HG03442 (cell line): ENCODE measurements around the gene HDAC11.

Experiments
- ATAC-seq: cut with Tn5 transposase; IDR thresholded peaks from one replicate; pipeline ENCODE4 v1.9.1; 2021; ENCODE audit warnings: mild to moderate bottlenecking, moderate library complexity; ENCODE audit not compliant: unreplicated experiment

HDAC11 gene

DNA sequence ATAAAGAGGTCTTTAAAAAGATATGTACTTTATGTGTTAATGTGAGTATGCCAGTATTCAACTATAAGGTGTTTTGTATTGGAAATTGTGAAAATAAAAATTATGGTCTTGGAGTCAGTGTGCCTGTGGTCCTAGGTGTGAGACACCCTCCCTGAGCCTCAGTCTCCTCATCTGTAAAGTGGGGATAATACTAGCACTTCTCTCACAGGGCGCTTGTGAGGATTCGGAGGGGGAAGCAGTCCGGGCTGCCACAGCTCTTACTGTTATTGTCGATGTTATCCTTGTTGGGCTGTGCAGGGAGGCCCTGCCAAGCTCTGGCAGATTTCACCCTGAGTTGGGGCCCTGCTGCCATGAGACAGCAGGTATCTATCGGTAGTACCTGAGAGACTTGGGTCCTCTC lies 42.1 kb downstream of the HDAC11 start:
- no peak for ATAC-seq

DNA sequence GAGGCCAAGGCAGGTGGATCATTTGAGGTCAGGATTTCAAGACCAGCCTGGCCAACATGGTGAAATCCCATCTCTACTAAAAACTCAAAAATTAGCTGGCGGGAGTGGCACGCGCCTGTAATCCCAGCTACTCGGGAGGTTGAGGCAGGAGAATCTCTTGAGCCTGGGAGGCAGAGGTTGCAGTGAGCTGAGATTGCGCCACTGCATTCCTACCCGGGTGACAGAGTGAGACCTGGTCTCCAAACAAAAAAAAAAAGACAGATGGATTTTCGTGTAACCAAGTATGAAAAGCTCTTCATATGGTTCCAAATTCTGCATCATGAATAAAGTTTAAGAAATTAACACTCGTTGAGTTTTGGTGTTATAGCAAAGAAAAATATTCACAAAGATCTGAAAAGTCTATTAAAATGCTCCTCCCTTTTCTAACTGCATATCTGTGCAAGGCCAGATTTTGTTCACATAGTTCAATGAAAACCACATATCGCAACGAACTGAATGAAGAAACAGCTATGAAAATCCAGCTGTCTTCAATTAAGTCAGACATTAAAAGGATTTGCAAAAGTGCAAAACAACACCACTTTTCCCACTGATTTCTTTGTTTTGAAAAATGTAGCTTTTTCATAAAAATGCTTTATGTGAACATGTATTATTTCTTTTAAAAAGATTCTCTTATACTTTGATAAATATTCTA lies 45.0 kb downstream of the HDAC11 start:
- ATAC-seq = no peak

DNA sequence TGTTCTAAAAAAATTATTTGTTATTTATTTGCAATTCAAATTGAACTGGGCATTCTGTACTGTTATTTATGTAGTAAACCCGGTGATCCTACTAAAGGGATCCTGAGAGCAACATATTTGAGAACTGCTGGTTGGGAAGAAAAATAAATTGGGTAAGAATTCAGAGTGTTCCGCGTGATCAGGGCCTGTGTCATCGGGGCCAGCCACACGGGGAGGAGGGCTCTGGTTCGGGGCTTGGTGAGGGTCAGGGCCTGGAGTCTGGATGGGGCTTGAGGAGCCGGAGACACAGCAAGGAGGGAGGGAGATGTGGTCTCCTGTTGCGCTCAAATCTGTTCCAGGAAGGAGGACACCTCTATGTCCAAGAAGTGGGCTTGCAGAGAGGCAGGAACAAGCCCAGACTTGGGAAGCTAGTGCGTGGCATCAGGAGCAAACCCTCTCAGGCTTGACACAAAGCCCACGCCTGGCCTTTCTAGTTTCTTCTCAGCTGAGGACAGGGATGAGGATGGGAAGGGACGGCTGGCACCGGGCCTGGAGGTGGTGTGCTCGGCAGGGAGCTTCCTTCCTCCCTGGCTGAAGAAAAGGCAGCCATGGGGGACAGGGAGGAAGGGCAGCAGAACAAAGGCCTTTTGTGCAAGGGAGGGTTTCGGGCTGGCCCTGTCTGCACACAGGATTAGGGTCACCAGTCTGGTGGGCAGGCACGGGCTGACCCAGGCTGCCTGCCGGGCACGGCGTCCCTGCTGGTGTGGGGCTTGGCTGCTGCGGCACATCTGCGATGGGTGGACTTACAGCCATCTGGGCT lies 45.9 kb downstream of the HDAC11 start:
- ATAC-seq = no peak

DNA sequence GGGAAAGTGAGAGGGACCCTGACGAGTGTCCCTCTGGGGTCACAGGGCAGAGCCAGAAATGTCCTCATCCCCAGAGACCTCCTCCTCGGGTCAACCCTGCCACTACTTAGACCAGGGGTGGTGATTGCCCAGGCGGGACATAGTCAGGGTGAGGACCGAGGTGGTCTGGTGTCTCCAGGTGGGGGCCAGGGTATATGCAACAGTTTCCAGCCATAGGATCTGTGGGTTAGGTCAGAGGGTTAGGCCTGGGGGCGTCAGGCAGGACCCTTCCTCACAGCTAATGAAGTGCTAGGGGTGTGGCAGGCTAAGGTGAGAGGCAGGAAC lies 46.5 kb downstream of the HDAC11 start:
- ATAC-seq = no peak

DNA sequence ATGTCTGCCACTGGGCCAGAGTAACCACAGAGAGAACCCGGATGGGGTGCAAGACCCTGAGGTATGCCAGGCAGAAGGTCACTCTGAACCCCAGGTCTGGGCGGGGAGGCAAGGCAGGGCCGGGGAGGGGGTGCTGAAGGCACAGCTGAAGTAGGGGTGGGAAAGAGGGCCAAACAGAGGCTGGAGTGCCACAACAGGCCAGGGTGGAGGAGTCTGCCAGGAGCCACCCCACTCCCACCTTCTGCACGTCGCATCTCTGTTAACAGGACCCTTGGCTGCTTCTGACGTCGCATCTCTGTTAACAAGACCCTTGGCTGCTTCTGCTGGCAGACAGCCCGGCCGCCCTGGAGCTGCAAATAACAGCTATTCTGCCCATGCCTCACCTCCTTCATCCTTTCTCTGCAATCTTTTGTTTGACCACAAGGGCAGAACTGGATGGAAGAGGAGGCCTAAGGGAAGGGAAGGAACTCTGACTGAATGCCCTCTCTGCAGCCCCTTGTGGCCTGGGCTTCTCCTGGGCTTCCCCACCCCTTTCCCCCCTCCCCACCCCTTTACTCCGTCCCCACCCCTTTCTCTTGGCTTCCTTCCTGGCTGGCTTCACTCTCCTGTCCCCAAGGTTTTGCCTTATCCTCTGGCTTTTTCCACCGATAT lies 48.2 kb downstream of the HDAC11 start:
- no peak for ATAC-seq

DNA sequence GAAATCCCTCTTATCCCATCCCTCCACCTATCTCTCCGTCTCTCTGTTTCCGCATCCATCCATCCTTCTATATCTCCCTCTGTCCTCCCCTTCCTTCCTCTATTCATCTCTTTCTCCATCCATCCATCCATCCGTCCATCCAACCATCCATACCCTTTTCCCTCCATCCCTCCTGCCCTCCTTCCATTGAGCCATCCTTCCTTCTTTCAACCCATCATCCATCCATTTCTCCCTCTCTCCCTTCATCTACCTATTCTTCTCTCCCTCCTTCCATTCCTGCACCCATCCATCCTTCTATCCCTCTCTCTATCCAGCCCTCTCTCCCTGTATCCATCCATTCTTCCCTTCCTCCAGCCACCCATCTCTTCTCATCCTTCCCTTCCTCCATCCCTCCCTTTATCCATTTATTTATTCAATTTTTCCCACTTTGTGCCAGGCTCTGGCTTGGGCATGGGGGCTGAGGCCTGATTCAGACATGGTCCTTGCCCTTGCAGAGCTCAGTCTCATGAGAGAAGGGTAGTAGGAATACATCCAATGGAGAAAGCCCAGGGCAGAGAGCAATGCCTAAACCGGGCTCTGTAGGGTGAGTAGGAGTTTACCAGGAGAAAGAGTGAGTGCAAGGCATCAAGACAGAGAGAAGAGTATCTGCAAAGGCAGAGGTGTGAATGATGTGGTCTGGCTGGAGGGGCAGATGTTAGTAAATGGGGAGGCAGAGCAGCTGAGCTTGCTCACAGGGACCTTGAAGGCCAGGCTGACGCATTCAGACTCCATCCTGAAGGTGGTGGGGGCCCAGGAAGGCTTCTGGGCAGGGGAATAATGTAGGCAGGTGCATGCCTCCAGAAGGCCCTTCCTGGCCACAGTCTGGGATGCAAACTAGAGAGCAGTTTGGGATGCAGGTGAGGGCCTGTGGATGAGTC lies 49.3 kb downstream of the HDAC11 start:
- no peak for ATAC-seq

DNA sequence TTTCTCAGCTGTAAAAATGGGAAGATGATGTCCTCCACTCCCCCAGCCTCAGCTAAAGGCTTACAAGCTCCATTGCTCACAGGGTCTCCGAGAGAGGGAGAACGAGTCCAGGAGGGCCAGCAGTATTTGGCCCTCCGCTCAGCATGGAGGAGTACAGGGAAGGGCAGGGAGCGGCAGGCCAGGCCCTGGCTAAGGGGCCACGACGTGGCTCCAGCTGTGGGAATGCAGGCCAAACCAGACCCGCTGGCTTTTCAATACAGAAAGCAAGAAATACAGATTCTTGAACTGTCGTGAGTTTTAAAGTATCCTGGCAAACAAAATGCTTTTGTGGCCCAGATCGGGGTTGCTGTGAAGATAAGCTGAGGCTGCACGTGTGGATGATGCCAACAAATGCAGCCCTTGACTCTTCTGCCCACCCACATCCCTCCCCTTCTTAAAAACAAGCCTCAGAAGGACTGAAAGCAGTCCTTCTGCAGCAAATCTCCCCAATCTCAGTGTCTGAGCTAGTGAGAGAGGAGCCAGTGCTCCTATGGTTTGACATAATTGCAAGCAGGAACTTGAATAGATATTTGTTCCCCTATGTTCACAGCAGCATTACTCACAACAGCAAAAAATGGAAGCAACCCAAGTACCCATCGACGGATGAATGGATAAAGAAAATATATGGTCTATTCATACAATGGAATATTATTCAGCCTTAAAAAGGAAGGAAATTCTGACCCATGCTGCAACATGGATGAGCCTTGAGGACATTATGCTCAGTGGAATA lies 50.3 kb downstream of the HDAC11 start:
- no peak for ATAC-seq

DNA sequence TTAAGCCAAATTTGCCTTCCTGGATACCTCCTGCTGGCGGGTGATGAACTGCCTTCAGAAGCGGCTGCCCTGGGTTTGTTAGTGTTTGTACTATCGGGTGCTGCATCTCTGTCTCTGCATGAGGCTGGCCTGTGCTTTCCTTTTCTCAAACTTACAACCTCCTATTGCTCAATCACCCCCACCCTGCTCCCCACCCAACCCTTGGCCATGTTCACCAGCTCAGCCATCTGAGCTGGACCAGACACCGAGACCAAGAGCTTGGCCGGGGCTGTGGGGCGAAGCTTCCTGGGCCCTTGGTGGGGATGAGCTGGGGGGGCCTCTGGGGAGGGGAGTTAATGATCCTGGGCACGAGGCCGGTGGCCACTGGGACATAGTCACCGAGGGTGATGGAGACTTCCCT lies 52.0 kb downstream of the HDAC11 start:
- ATAC-seq = no peak

DNA sequence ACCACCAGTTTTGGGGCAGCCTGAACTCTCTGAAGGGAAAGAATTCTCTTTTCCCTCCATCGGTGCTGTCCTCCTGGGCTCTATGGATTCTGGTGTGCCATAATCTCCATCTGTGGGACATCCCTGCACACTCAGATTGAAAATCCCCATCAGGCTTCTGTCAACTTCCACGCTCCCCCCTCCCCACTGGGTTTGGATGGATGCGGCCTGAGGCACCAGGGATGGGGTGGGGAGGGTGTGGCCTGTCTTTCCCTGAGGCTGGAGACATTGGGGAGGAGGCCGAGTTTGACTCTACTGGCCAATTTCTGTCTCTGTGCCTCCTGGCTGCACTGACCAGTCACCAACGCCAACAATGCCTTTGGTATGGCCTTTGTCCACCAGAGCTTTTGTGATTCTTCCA lies 52.5 kb downstream of the HDAC11 start:
- ATAC-seq = no peak

DNA sequence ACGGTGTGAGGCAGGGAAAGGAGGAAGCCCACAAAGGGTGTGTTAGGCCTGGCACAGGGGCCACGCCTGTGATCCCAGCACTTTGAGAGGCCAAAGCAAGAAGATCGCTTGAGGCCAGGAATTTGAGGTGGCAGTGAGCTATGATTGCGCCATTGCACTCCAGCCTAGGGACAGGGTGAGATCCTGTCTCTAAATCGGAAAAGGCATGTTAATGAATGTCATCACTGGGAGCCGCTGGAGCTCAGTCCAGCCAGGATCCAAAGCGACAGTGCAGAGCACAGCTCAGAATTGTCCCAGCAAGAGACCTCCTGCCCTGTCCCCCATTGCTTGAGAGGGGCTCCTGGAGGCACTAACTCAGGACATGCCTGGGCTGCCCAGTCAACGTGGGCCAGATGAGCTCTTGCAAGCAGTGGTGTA lies 53.8 kb downstream of the HDAC11 start:
- no peak for ATAC-seq

DNA sequence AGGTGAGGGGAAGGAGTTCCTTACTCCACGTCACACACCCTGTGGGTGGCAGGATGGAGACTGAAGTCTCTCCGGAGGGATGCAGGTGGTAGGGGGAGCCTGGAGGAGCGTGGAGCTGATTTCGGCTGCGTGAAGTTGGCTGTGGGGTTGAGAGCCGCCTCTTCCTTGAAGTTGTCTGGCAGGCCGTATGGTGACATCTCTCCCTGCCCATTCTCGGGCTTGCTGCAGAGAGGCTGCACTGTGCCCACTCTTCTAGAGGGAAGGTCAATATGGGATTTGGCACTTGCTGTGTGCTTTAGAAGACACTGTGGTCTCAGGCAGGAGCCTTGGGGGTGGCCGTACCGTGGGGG lies 55.4 kb downstream of the HDAC11 start:
- no peak for ATAC-seq

DNA sequence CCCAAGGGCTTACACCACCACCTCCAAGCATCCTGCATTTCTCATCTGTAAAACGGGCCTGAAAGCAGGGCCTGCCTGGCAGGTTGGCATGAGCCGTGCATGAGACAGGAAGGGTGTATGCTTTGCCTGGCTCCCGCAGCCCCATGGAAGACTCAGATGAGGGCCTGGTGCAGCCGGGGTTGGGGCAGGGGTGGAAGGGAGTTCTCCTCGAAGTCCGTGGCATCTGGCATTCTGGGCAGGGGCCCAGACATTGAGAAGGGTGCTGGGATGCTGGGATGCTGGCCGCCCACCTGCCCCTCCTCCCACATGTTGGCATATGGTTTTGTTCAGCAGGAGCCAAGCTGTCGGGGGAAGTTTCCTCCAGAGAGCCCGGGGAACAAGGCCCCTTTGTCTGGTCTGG lies 55.8 kb downstream of the HDAC11 start:
- ATAC-seq = no peak

DNA sequence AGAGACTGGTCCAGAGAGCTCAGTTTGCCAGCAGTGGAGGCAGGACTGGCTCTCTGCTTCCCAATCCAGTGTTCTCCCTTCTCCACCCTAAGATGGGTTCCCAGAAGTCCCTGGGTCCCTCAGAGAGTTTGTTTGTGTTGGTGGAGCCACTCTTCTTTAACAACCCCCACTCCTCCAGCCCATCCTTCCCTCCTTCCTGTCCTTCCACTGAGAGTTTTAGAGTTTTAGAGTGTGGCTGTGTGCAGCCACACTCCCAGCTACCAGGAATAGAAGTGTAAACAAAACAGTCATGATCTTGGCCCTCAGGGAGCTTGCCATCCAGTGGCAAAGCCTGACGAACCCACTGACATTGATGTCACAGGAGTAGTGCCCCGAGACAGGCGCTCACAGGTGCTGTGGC lies 56.3 kb downstream of the HDAC11 start:
- ATAC-seq = no peak

DNA sequence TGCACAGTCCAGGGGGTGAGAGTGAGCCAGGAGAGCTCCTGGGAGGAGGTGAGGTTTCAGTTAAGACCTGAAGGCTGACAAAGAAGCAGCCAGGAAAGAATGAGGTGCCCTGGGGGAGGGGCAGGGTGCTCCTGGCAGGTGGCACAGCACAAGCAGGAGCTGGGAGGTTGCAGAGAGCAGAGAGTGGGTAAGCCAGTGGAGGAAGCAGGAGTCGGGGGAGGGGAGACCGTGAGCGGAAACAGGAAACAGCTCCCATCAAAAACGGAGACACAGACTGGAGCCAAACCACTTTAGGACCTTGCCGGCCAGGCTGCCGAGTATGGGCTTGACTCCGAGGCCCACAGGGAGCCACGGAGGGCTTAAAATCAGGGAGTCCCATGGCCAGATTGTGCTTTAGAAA lies 56.7 kb downstream of the HDAC11 start:
- no peak for ATAC-seq

DNA sequence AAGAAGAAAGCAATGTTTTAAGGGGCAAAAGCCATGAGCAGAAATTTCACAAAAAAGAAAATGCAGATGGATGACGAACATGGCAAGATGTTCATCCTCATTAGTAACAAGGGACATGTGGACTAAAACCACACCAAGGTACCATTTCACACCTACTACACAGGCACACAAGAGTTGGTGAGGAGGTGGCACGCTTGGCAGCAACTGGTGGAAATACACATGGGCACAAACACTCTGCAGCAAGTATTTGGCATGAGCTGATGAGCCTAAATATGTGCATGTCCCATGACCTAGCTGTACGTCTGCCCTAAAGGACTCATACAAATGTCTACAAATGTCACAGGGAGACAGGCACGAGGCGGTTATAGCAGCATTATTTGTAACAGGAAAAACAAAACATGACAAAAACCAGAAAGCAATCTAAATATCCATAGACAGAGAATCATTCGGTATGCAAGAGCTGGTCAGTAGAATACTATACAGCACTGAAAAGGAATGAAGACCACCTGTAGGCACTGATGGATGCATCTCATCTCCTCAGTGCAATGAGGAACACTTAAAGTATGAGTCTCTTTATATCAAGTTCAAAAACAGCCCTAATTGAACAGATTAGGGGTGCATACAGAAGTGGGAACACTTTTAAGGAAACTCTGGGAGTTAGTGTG lies 57.3 kb downstream of the HDAC11 start:
- no peak for ATAC-seq

DNA sequence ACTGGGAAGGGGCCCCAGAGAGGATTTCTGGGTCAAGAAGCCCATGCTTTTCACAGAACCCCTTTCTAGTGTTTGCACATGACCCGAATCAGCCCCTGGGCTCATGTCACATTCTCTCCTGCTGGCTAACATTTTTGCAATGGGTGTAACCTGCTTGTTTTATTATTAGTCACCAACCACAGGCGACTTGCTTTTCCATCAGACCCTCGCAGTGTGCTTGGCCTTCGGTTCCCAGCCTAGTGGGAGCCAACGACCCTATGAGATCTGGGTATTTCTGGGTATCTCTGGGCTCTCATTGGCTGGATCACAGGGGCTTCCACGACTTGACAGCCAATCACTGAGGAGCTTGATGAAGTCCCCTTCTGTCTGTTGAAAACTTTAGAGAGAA lies 57.8 kb downstream of the HDAC11 start:
- no peak for ATAC-seq

DNA sequence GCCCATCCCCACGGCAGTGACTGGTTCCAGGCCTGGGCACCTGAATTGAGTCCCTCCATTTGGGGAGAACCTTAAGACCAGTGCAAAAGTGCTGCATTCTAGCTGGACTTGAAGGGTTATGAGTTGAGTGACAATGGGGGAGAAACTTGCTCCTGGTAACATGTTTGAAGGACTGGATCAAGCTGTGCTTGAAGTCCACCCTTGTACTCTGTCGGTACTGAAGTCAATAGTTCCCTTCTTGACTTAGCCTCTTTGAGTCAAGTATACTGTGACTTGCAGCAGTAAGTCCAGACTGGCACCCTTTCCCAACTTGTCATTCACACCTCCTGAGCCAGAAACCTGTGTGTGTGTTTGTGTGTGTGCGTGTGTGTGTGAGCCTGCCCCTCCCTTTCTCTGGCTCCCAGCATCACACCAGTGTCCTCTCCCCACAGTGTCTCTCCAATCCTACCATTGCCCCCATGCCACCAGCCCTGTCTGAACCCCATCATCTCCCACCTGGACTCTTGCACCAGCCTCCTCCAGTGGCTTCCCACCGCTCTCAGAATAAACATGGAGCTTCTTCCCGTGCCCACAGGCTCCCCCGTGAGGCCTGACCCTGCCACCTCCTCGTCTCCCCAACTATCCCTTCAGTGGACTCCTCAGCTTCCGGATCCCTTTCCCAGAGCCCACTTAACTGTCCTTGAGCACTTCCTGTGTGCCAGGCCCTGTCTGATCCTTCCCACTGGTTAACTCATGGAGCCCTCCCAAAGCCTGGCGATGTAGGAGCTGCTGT lies 58.6 kb downstream of the HDAC11 start:
- ATAC-seq = no peak

DNA sequence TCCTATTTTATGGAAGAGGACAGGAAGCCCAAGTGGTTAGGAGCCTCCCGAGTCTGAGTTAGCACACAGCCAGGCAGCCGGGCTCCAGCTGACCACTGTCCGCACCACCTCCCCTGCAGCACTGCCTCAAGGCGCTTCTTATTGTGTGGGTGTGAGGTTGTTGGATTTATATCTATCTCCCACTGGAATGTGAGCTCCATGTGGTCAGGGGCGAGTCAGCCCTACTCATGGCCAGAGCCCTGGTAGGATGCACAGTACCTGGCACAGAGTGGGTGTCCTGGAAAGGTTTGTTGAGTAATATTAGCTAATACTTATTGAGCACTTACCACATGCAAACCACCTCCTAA lies 59.2 kb downstream of the HDAC11 start:
- no peak for ATAC-seq

DNA sequence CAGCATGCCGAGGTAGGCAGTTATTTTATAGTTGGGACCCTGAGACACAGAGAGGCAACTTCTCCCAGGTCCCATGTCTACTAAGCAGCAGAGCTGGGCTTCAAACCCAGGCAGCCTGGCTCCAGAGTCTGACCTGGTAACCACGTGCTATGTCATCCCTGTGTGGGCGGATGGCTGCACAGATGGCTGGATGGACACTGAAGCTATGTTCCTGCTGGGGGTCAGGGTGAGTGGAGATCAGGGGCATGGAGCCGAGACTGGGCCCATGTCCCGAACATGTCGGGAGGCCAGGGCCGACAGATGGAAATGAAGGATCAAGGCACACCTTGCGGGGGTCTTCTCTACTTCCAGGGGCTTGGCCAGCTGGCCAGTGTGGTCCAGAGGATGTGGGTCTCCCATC lies 59.6 kb downstream of the HDAC11 start:
- ATAC-seq = no peak
